Measurements from ENCODE around the gene ACSBG1. TPM values are rescaled to one million over a fixed set of nuclear protein-coding genes. Genes with fewer than 3 reads are reported as not detected.

ACSBG1 gene
- total RNA-seq, 1 donor from 2014 or later: 0.83 TPM

DNA sequence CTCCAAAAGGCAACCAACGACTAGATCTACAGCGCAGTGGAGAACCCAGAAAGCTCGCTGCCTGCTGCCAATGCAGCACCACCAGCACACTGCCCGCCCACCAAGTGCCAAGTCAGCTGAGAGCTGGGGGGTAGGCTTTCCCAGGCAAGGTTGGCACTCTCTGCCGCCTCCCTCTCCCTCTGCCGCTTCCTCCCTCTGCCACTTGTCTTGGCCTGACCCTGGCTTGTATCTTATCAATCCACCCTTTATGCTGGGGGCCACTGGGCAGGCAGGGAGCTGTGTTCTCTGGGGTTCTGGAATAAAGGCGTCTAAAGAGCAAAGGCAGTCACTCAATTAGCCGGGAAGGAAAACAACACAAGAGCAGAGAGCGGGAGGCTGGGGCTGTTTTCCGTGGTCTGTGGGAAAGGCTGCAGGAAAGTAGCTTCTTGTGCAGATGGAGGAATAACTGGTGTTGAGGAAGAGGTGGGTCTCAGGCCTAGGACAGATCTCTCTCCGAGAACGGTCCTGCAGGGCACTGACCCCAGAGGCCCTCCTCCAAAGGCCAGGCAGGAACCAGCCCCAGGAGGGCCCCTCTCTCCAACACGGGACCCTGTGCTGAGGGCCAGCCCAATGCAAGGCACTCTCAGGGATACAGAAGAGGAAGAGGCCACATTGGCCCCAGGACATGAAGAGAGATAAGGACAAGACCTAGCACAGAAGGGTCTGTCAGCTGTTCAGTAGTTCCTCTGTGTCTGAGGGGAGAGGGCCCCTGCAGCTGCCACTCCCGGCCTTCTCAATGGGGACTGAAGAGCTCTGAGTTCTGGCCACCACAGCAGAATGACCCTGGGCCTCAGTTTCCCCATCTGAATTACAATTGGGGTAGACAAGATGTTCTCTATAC is 30.8 kb downstream of the ACSBG1 start:
- DNase-seq (ENCODE audit: low spot score): peak; percentile 9

DNA sequence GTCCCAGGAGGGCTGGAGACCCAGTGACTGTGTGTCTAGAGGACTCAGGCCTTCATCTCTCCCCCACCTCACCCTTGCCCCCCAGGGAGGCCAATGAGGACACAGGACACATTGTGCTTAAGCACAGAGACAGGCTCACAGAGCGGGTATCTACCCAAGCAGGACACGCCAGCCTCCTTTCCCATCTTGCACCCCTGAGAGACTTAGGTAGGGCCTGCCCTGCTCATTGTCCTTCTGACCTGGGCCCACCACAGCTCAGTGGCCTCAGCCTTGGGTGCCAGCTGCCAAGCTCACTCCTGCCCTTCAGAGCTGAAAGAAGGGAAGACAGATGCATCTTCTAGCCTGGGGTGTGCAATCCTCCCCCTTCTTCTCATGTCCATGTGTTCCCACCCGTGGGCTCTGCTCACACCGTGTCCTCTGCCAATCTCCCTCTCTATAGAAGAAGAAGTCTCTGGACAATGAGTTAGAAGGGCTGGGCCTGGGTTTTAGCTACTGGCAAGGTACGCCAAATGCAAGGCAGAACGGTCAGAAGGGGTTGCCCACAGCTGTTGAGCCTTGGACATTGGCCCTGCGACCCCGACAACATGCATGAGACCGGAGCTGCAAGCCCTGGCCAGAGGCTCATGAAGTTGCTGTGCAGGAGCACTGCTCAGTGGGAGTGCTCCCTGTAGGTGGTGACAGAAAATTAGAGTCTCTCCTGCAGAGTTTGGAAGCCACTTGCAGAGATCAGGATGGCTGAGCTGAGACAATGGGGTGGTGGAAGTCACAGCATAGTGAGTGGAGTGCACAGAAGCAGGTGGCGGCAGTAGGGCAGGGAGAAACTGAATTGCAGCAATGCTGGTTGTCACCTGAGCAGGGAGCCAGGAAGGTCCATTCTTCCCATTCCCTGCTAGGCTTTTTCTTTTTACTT is 32.8 kb downstream of the ACSBG1 start:
- no peak for DNase-seq (ENCODE audit: low spot score)

DNA sequence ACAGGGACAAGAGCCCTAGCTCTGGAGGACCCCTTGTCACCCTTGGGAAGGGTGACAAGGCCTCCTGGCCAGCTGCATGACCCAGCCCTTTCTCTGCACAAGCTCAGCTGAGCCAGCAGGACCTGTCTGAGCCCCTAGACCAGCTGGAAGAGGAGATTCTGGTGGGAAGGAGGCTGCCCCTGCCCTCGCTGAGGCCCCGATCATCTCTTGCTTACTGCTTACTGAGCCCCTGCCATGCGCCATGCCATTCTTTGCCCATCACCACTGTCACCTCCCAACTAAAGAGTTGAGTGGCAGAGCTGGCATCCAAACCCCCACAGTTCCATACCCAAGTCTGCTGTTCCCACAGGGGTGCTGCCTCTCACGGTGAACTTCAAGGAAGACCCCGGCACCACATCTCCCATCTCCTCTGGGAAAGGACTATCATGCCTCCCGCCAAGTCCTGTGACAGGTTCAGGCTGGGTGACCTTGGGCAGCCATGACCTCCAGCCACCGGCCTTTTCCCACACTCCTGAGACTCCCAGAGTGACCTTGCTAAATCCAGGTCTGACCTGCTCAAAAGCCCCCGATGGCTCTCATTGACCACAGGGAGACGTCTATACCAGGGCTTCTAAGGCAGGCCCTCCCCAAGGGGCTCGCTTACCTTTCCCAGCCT is 34.0 kb downstream of the ACSBG1 start:
- DNase-seq (ENCODE audit: low spot score): no peak

DNA sequence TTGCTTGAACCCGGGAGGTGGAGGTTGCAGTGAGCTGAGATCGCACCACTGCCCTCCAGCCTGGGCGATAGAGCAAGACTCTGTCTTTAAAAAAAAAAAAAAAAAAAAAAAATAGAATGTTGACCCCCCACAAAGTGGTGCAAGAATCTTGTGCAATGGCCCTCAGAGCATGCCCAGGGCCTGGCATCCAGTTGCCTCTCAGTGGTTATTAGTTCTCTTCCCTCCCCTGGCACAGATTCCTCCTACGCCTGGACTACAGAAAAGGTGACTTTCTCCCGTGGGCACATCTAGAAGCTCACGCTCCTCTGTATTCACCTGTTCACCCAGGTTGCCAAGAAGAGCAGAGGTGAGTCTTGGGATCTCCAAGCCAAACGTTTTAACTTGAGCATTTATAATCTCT is 36.7 kb downstream of the ACSBG1 start:
- DNase-seq (ENCODE audit: low spot score): no peak

DNA sequence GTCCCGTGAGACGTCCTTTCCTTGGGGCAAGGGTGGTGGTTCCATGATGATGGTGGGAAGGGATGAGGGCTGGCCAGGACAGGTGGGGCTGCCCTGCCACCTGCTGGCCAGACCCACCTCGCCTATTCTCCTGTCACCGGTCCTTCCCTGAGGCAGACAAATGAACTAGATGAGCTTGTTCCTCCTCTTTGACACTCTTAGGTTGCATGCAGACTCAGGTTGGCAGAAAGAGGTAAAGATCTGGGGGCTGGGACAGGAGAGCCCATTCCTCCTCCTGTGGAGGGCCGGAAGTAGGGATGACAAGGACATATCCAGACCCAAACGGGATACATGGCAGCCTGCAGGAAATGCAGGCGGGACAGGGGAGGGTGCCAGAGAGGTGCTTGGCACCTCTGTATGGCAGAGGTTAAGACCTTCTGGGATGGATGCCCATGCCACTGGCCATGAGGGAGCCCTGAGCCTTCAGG is 38.6 kb downstream of the ACSBG1 start:
- no peak for DNase-seq (ENCODE audit: low spot score)

DNA sequence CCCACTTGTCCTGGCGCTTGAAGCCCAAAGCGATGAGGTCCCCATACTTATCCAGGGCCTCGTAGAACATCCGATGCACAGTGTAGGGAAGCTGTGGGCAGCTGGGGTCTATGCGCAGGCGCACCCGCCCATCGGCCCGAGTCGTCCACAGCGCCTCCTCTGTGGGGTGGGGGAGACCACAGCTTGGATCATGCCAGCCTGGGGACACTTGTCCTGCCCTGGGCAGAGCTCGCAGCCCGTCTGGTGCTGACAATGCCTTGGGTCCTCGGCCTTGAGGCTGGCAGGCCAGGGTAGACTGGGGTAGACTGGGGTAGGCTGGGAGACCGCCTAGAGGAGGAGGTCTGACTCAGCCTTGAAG is 39.8 kb downstream of the ACSBG1 start:
- no peak for DNase-seq (ENCODE audit: low spot score)

DNA sequence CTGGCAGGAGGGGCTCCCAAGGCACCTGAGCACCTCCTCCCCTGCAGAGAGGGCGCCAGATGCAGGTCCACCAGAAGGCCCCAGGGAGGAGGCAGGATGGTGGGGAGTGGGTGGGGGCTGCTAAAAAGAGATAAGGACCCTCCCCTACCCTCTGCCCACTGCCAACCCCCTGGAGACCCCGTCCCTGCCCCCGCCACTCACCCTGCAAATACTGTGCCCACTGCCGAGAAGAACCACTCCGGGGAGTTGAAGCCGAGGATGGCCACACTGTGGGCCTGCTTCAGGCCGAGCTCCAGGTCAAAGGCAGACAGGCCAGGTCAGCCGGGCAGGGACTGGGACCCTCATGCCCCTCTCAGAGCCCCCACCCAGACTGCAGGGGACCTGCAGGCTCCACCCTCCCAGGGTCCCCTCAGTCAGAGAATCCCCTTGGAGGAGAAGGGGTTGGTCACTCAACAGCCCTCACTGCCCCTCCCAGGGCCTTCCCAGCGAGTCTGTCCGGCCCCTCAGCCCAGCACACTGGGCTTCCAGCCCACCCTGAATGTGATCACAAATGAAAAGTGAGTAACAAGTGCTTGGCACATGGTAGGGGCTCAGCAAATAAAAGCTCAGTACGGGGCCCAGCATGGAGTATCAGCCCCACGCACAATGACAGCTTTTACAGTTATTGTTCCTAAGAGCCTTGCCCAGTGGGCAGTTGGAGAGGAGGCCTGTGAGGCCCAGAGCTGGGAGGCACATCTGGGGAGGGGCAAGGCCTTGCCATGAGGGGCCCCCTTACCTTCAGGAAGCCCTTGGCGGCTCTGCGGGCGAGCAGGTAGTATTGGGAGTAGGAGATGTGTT is 40.4 kb downstream of the ACSBG1 start:
- DNase-seq (ENCODE audit: low spot score): no peak

DNA sequence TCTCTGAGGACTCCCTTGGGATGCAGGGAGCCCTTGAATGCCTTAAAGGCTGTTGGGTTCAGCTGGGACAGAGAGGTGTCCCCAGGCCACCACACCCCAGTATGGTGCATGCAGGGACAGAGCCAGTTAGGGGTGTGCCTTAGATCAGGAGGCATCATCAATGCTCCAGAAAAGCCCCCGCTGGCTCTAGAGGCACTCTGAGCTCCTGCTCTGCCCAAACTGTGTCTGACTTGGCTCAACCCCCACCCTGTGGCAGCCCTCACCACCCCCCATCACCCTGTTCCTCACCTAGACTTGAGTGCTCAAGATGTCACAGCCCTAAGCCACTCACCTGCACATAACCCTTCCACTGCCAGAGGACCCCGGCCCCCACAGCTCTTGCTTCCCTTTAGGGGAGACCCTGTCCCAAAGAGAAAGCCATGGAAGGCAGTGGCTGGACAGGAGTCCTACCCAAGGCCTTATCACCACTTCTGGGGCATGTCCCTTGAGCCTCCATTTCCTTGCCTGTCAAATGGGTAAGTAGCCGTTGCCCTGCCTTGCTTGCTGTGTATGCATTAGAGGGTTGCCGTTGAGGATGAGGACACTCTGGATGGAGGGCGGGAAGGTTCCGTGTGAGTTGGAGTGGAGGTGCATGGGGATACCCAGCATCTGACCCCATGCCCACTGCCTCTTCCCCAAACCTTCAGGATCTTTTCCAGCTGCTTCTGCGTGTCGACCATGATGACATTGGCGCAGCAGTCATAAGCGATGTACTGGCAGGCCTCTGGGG is 41.4 kb downstream of the ACSBG1 start:
- no peak for DNase-seq (ENCODE audit: low spot score)

DNA sequence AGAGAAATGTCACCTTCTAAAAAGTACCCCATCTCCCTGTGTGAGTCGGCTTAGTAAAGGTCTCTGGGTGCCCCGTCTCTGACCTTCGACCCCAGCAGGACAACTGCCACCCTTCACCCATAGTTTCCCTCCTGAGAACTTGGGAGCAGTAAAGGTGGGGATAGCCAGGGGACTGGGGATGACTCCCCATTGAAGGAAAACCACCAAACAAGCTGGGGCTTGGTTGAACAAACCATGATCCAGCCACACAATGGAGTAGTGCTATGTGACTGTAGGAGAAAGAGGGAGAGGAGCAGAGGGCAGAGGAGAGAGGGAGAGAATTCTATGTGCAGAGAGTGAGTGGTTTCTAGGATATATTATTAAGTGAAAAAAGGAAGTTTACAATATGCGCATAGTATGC is 51.5 kb downstream of the ACSBG1 start:
- no peak for DNase-seq (ENCODE audit: low spot score)

DNA sequence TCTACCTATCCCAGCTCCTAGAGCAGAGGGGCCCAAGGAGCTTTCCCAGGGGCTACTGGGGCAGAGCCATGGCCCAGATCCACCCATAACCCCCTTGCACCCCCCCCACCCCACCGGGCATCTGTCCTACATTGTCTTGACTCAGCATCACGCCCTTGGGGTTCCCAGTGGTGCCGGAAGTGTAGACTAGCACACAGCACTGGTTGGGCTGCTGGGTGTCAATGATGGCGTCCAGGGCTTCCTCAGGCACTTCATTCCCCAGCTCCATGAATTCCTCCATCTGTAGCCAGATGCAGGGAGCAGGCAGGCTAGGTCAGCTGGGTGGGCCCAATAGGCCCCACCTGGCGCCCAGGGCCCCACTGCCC is 52.0 kb downstream of the ACSBG1 start:
- no peak for DNase-seq (ENCODE audit: low spot score)

DNA sequence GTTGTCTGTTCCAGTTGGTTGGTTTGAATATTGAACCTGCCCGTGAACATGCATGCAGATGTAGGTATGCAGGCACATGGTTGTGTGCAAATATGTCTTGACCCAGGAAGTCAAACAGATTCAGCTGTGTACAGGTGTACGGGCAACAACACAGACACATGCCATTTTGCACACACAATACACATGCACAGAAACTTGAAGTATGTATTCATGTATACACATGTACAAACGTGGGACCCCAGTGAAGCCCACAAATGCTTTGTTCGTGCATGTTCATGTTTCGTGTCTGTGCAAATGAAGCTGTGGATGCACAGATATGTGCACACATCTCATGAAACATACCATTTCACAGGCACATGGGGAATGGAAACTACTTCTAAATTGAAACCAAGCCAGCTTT is 54.5 kb downstream of the ACSBG1 start:
- no peak for DNase-seq (ENCODE audit: low spot score)

DNA sequence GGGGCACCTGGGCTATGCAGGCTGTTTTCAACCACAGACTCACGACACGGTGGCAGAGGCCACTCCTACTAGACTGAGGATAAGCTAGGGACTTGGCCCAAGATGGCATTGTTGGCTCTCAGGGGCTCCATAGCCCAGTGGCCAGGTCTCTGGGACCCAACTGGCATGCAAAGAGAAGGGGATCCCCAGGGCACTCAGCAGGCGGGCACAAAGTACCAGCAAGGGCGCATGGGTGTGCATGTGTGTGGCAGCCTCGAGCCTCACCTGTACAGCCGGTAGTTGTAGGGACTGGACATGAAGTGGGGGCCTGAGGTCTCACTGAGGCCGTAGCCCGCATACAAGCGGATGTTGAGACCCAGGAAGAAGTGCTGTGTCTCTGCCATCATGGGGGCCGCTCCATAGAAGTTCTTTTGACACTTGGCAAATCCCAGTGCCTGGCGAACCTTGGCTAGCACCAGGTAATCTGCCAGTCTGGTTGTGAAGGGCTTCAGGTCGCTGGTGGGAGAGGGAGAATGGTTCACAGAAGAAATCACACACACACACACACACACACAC is 55.0 kb downstream of the ACSBG1 start:
- DNase-seq (ENCODE audit: low spot score): no peak

DNA sequence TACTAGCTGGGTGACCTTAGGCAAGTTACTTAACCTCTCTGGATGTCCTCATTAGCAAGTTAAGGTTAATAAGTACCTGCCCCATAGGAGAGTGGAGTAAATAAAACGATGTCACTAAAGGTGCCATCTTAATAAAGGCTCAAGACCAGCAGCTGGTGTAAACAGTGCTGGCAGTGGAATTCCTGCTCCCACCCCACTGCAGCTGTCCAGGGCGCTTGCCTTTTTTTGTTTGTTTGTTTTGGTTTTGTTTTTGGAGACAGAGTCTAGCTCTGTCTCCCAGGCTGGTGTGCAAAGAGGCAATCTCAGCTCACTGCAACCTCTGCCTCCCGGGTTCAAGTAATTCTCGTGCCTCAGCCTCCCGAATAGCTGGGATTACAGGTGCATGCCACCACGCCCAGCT is 56.3 kb downstream of the ACSBG1 start:
- DNase-seq (ENCODE audit: low spot score): no peak

DNA sequence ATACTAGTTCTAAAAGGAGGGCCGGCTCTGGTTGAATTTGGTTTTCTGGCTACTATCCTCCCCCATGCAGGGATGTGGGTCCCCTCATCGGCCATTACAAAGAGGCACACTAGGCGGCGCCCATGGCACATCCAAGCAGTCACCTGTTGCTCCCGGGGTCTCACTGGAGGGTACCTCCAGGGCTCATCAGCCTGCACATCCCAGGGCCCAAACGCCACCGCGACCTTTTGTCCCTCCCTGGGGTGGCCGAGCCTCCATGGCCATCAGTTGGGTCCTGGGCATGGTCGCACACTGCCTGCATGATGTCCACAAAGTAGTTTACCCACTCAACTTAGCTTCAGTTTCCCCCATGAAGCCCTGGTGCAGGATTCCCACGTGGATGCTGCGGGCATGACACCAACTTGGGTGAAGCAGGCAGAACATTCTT is 56.9 kb downstream of the ACSBG1 start:
- no peak for DNase-seq (ENCODE audit: low spot score)

DNA sequence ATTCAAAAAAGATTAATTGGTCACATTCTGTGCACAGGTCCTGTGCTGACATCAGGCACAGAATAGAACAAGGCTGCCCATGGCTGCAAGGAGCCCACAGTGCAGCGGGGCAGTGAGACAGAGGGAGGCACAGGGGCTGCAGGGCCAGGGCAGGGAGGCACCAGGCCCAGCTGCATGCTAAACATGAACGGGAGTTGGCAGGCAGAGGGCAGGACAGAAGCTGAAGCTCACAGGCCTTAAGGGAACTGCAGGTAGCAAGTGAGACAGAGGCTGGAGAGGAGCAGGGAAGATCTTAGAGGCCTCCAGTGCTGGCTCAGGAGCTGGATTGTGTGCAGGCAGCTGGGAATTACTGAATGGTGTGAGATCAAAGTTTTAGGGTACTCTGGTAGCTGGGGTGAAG is 59.0 kb downstream of the ACSBG1 start:
- DNase-seq (ENCODE audit: low spot score): no peak

DNA sequence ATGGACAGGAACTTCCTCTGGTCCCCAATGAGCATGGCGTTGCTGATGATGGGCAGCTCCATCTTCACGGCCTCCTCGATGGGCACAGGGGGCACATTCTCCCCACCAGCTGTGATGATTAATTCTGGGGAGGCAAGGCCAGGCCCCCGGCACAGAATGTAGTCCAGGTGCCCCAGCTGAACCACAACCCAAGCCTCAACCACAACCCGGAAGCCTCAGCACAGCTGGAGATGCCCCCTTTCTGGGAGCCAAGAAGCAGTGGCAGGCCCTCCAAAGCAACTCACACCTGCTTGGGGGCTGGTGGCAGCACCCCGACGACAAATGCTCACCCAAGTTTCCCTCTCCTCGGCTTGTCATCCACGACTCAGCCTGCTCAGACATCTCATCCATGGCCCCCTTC is 60.0 kb downstream of the ACSBG1 start:
- no peak for DNase-seq (ENCODE audit: low spot score)

DNA sequence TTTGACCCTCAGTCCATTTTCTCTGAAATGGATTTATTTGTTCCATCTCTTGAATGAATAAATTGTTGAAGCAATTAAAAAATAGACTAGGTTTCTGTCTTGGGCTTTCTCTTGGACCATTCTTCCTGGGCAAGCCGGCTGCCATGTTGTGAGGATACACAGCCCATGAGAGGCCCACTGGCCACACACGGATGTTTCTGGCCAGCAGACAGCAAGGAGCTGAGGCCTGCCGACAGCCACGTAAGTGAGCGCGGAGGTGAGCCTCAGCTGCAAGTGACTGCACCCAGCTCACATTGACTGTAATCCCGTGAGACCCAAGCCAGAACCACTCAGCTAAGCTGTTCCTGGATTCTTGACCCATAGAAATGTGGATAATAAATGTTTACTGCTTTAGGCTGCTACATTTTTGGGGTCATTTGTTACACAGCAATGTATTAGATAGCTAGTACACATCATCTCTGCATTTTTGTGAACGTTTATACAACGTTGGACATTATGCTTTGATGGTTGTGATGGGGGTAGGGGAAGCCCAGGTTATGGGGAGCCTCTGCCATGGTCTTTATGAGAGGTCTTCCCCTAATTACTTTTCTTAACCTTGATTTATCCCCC is 62.4 kb downstream of the ACSBG1 start:
- no peak for DNase-seq (ENCODE audit: low spot score)

DNA sequence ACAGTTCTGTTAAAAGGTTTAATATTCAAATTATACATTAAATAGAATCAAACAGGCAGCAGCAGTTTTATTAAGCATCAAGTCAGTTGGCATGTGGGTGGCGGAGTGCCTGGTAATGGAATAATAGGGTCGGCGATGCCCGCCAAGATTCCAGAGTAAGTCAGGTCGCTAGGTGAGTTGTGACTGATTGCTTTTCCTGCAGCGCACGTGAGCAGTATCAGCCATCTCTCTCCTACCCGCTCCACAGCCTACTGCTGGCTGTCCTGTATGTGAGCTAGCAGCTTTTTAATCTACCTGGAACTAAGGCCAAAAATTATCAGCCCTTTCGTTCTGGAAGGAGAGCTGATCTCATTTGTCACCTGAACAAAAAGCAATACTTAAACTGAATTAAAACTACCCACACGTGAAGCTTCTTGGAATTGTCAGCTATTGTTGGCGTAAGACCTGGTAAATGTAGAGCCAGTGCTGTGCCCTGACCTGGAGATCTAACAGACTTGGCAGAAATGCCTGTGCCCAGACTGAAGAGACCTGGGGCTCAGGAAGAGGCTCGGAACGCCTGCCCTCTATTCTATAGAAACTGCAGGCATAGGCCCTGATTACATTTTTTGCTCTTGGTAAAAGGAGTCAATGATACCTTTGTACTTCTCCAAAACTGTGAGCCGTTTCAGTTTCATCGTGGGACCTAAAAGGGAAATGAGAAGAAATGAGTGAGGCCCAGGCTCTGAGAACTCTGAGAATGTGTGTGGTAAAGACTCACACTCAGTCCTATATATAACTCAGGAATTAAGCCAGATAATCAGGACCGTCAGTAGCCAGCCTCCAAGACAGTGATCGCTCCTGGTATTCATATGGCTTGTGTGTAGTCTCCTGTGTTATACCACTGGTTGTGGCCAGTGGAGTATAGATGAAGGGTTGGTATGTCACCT is 63.3 kb downstream of the ACSBG1 start:
- DNase-seq (ENCODE audit: low spot score): no peak

DNA sequence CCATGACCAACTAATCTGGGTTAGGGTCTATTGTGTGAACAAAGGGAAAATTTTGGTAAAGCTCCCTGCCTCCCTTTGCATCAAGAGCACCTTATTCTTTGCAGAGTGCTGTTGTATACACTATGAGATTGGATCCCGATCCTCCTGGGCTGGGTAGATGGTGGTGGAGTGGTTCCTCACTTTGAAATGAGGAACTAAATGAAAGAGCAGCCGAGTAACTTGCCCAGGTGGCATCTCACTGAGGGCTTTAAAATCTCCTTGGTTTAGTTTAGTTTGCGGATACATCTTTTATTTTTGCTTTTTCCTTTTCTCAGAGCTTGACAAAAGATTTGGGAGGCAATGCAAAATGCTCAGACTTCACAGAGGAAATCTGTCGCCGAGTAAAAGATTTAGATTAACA is 65.8 kb downstream of the ACSBG1 start:
- no peak for DNase-seq (ENCODE audit: low spot score)

All from mucosa of gallbladder (tissue), 1 donor.